ENCODE results near the gene ZNF503. TPM values are rescaled to one million over a fixed set of nuclear protein-coding genes. Genes with fewer than 3 reads are reported as not detected.
A peak's percentile ranks its signal among the peaks of the same experiment; 100 is the strongest.

ZNF503 gene
- total RNA-seq, 1 donor: 29.8 TPM

GRCh38 chr10:75395066-75395931, 6.3 kb downstream of the ZNF503 start:
- peak overlapping the region; percentile 99 for H3K4me3 ChIP-seq (ENCODE audit: low read depth, low read length)
- TF ChIP-seq CTCF (IDR thresholded peaks at IDR 0.05; ENCODE audit: insufficient read depth, low read length): peak; percentile 59
- peak; percentile 56 for DNase-seq (ENCODE audit: low read depth)

GRCh38 chr10:75394221-75394620, 7.3 kb downstream of the ZNF503 start:
- H3K4me3 ChIP-seq (ENCODE audit: low read depth, low read length): no peak overlapping the region

GRCh38 chr10:75392744-75393143, 8.8 kb downstream of the ZNF503 start:
- H3K4me3 ChIP-seq (ENCODE audit: low read depth, low read length): no peak overlapping the region
- TF ChIP-seq CTCF (IDR thresholded peaks at IDR 0.05; ENCODE audit: insufficient read depth, low read length): no peak
- no peak for DNase-seq (ENCODE audit: low read depth)

More at GRCh38 chr10:75394221-75394620, 7.3 kb downstream of the ZNF503 start:
- no peak for TF ChIP-seq CTCF (IDR thresholded peaks at IDR 0.05; ENCODE audit: insufficient read depth, low read length)
- DNase-seq (ENCODE audit: low read depth): no peak

GRCh38 chr10:75392271-75392670, 9.3 kb downstream of the ZNF503 start:
- no peak for DNase-seq (ENCODE audit: low read depth)
- H3K4me3 ChIP-seq (ENCODE audit: low read depth, low read length): no peak overlapping the region
- no peak for TF ChIP-seq CTCF (IDR thresholded peaks at IDR 0.05; ENCODE audit: insufficient read depth, low read length)

GRCh38 chr10:75390178-75390577, 11.4 kb downstream of the ZNF503 start:
- no peak for TF ChIP-seq CTCF (IDR thresholded peaks at IDR 0.05; ENCODE audit: insufficient read depth, low read length)
- no peak overlapping the region for H3K4me3 ChIP-seq (ENCODE audit: low read depth, low read length)
- DNase-seq (ENCODE audit: low read depth): no peak

GRCh38 chr10:75388082-75388481, 13.5 kb downstream of the ZNF503 start:
- no peak for TF ChIP-seq CTCF (IDR thresholded peaks at IDR 0.05; ENCODE audit: insufficient read depth, low read length)
- H3K4me3 ChIP-seq (ENCODE audit: low read depth, low read length): no peak overlapping the region
- DNase-seq (ENCODE audit: low read depth): no peak
